DOHH2 (cell line): ENCODE results near the gene BAX.

Experiments used
- EZH2phosphoT487 ChIP-seq: fragments of 200-600 bp; sonication (generic); IDR thresholded peaks from 2 replicates; pipeline ENCODE4 v1.6.1; 2017; ENCODE audit warnings: borderline replicate concordance, mild to moderate bottlenecking, antibody characterized with exemption, low read length, moderate library complexity, mixed read lengths
- TF ChIP-seq, protein P1 (sequence below): fragments of 200-600 bp; sonication (generic); IDR thresholded peaks from one replicate; pipeline ENCODE4 v1.5.1; 2014; ENCODE audit warnings: antibody characterized with exemption, mild to moderate bottlenecking, low read depth, low read length; ENCODE audit not compliant: poor library complexity, severe bottlenecking

DNA sequence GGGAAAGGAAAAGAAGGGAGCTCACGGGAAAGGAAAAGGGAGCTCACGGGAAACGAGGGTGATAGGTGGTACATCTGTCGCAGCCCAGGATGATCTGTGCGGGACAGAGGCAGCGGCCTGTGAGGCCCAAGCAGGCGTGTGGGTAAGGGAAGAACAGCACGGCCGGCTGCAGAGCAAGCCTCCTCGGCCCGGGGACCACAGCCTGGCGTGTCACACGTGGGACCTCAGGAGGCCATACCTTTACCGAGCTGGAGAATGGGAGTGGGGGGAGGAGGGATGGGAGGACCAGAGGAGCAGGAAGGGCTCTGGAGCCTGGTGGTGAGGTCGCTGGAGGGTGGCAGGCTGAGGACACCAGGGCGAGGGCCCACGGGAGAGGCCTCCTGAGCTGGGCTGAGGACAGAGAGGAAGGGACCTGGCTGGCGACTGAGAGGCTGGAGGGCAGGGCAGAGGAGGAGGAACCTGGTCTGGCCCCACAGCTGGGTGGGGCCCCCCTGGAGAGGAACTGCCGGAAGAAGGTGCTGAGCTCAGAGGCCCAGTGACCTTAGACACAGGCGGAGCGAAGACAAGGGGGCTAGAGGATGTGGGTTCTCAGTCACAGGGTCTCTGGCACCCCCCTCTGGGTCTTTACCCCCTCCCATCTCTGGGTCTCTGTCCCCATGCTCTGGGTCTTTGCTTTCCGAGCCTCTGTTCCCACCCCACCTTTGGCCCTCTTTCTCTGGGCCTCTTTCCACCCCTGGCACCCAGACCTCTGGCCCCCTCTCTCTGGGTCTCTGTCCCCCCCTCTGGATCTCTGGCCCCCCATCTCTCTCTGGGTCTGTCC is 7.6 kb downstream of the BAX start:
- TF ChIP-seq, protein P1, sequence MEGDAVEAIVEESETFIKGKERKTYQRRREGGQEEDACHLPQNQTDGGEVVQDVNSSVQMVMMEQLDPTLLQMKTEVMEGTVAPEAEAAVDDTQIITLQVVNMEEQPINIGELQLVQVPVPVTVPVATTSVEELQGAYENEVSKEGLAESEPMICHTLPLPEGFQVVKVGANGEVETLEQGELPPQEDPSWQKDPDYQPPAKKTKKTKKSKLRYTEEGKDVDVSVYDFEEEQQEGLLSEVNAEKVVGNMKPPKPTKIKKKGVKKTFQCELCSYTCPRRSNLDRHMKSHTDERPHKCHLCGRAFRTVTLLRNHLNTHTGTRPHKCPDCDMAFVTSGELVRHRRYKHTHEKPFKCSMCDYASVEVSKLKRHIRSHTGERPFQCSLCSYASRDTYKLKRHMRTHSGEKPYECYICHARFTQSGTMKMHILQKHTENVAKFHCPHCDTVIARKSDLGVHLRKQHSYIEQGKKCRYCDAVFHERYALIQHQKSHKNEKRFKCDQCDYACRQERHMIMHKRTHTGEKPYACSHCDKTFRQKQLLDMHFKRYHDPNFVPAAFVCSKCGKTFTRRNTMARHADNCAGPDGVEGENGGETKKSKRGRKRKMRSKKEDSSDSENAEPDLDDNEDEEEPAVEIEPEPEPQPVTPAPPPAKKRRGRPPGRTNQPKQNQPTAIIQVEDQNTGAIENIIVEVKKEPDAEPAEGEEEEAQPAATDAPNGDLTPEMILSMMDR, result no peak
- no peak for TF ChIP-seq EZH2phosphoT487
